NCI-H226 (cell line): ENCODE measurements around the gene RYR2.
"Not testable (repeated sequence)": the region's sequence is repeated elsewhere in the genome, so short reads cannot be mapped to it uniquely, and the experiment has no call there.

Experiments
- DNase-seq: peaks from one replicate; pipeline ENCODE4 v3.0.0-alpha.2; 2015

Gene RYR2

DNA sequence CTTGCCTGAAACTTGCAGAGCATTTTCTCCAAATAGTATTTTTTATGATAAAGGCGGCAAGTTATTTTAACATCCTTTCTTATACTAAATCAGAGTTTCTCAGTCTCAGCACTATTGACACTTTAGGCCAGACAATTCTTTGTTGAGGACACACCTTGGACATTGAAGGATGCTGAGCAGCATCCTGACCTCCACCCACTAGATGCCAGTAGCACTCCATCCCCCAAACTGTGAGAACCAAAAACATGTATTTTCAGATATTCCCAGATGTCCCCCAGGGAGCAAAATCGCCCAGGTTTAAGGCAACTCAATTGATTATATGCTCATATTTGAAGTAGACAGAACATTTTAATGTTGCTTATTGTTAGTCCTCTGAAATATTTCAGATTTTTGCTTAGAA lies 549.4 kb downstream of the RYR2 start:
- DNase-seq: no peak

DNA sequence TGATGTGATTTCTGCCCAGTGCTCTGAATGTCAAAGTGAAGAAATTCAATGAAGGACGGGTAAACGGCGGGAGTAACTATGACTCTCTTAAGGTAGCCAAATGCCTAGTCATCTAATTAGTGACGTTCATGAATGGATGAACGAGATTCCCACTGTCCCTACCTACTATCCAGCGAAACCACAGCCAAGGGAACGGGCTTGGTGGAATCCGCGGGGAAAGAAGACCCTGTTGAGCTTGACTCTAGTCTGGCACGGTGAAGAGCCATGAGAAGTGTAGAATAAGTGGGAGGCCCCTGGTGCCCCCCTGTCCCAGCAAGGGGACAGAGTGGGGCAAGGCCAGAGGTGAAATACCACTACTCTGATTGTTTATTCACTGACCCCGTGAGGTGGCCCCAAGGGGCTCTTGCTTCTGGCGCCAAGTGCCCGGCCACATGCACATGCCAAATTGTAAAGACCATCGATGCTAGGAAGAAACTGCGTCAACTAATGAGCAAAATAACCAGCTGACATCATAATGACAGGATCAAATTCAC lies 561.1 kb downstream of the RYR2 start:
- not testable (repeated sequence) for DNase-seq

DNA sequence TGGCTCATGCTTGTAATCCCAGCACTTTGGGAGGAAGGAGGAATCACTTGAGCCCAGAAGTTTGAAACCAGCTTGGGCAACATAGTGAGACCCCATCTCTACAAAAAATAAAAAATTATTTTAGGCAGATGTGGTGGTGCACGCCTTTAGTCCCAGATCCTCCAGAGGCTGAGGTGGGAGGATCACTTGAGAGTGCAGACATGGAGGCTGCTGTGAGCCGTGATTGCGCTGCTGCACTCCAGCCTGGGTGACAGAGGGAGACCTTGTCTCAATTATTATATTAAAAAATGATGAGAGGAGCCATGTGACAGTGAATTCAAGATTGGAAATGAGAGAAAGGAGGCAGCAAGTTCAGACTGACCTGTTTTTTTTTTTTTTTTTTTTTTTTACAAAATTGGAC lies 566.4 kb downstream of the RYR2 start:
- DNase-seq: no peak

DNA sequence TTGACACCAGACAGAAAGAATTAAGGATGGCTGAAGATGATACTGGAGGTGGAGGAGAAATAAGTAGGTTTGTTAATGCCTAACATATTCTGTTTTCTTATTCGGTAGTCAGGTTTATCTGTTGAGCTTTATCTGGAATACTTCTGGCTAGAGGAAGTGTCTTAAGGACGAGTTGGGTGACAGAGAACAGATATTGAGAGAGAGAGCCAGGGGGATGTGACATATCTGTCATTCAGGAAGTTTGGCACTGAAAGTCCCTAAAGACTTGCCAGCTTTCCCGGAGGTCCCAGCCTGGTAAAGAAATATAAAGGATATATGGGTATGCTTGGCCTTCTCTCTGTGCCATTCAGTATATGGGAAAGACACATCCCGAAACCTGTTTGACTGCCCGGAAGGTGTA lies 568.2 kb downstream of the RYR2 start:
- DNase-seq: no peak

DNA sequence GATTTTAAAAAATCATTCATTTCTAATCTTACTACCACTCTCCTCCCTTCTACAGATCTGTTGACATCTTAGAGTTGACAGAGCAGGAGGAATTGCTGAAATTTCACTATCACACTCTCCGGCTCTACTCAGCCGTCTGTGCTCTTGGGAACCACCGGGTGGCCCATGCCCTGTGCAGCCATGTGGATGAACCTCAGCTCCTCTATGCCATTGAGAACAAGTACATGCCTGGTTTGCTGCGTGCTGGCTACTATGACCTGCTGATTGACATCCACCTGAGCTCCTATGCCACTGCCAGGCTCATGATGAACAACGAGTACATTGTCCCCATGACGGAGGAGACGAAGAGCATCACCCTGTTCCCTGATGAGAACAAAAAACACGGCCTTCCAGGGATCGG lies 572.0 kb downstream of the RYR2 start:
- no peak for DNase-seq

DNA sequence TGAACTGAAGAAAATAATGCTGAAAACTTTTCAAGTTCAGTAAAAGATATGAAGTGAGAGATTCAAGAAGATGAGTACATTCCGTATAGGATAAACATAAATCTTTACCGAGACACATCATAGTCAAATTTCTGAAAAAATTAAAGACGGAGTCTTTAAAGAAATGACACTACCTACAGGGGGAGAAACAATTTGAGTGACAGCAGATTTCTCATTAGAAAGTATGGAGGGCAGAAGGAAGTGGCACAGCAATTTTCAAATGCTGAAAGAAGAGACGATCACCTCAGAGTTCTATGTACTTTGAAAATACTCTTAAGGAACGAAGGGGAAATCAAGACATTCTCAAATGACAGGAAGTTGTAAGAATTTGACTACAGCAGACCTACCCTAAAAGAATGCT lies 577.6 kb downstream of the RYR2 start:
- DNase-seq: no peak

DNA sequence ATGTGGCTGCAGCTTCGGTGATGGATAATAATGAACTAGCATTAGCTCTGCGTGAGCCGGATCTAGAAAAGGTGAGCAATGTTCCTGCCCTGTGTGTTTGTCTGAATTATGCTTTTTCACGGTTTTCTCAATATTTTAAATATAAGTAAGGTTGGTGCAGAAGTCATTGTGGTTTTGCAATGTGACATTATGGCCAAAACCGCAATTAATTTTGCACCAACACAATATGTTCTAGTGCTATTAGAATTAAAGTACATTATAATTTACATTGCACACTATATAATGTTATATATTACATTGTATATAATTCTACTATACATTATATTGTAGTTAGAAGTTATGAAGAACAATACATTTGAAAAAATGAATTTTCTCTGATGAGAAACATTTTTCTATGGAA lies 592.9 kb downstream of the RYR2 start:
- DNase-seq: no peak

DNA sequence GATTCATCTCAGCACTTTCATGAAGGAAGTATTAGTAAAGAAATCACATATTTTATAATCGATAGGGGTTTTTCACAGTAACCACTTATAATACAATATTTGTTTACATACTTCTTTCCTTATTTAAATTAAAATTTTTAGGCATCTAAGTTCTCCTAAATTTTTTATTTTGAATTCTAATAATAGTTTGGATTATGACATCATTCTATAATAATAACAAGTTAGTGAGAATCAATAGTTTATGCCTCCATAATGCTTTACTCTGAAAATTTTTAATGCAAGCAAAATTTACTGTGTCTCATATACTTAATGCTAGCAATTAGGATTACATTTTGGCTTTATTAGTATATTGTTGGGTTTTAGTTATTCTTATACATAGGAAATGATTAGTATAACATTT lies 596.6 kb downstream of the RYR2 start:
- DNase-seq: no peak

DNA sequence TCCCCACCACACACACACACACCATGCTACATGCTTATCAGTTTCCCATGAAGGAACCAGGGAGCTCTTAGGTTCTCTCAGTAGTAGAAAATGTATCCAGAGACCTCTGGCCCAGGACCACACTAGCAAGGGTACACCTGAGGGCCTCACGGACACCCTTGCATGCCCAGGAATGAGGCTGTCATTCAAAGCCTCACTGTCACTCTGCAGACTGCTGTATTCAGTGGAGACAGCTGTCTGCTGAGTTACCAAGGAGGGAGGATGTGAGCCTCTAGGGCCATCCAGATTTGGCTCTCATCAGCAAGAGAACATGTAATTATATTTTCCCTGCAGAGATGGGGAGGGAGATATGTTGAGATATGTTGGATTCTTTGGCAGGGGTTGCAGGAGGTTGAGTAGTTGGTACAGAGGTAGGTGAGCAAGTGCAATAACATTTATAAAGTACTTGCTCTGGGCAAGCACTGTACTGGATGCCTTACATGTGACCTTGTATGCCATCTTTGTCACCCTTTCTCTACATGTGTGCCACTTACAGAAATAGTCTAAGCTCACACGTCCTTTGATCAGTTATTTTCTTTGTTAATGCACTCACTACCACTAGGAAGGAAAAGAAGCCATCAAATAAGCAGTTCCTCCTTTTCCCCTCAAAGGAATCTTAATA lies 598.2 kb downstream of the RYR2 start:
- DNase-seq: no peak

DNA sequence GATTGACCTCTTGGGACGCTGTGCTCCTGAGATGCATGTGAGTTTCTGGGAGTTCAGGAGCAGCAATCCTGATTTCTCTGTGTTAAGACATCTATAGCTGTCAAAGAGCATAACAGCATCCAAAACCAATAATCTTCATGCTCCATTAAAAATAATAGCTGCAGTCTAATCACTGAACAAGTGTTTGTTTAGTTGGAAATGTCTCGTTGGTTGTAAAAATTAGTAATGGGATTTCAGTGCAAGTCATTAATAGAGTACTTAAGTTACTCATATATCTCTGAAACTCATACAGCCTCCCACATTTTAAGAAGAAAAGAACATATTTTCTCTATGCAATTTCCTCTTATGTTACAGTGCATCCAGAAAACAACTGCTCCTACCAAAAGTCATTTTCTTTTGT lies 599.0 kb downstream of the RYR2 start:
- no peak for DNase-seq

DNA sequence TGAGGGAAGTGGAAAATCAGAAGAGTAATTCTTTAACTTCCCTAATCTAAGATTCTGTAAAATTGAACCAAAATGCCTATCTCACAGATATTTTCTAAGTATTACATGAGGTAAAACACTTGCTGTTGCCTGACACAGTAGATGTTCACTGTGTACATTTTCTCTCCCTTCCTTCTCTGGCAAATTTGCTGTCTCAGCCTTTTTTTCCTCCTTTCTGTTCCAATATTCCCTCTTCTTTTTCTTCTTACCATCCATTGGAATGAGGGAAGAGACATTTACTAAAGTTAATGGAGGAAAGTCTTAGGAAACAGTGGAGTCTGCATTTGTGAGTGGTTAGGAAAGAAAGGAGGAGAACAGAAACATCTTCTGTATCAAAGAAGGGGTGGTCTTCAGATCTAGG lies 608.8 kb downstream of the RYR2 start:
- DNase-seq: no peak

DNA sequence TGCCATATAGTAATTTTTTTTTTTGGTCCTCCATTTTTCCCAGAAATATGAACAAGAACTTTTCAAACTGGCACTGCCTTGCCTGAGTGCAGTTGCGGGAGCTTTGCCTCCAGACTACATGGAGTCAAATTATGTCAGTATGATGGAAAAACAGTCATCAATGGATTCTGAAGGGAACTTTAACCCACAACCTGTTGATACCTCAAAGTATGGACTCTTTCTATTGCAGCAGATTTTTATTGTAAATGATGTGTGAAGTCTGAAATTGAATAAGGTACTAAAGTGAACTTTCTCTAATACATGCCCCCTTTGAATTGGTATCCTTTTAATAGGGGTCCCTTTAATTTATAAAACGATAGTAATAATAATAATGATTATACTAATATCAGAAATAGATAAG lies 613.8 kb downstream of the RYR2 start:
- no peak for DNase-seq

DNA sequence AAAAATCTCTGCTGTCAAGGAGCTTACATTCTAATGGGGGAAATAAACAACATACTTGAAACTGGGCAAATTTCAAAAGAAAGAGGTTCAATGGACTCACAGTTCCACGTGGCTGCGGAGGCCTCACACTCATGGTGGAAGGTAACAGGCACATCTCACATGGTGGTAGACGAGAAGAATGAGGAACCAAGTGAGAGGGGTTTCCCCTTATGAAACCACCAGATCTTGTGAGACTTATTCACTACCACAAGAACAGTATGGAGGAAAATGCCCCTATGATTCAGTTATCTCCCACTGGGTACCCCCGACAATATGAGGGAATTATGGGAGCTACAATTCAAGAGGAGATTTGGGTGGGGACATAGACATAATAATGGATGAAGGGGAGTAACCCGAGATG lies 622.4 kb downstream of the RYR2 start:
- DNase-seq: no peak

DNA sequence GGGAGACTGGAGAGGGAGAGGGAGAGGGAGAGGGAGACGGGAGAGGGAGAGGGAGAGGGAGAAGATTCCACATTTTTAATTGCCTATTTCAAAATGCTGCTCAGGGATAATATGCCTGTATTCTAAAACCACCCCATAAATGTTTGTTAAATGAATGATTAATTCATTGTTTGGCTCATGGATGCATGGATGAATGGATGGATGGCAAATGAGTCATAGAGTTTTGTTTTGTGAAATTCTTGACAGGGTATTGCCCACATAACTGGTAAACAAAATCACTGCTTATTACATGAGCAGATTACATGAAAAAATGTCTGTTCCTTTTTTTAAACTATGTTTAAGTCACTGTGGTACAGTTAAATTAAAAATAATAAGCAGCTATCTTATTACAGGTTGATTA lies 628.3 kb downstream of the RYR2 start:
- DNase-seq: no peak

DNA sequence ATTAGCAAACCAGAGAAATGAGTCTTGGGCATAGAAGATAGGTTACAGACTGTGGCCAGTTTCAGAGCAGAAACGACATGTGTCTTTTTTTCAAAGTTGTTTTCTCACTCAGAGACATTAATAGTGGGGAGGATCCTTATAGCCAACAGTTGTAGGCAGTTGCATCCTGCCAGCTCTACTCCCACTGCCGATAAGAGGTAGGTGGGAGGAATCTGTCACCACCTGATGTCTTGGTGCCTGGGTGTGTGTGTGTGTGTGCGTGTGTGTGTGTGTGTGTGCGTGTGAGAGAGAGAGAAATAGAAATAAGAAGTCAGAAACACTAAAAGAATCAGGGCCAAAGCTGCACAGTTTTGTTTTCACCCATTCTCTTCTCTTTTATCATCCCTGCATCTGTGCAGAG lies 629.3 kb downstream of the RYR2 start:
- DNase-seq: no peak

DNA sequence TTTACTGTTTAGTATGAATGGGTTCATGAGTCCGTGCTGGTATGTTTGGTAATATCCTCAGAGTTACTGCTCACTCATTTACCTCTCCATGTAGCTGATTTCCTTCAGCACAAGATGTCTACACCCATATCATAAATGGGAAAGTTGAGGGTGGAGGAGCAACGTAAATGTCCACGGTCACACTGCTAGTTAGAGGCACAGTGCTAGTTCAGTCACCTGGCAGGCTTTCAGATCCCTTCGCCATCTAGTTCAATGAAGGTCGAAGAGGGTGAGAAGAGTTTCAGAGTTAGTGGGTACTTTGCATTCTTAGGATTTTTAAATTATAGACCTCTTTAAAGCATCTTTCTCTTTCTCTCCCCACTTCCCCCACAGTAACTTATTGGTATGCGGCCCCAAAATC lies 630.0 kb downstream of the RYR2 start:
- no peak for DNase-seq

DNA sequence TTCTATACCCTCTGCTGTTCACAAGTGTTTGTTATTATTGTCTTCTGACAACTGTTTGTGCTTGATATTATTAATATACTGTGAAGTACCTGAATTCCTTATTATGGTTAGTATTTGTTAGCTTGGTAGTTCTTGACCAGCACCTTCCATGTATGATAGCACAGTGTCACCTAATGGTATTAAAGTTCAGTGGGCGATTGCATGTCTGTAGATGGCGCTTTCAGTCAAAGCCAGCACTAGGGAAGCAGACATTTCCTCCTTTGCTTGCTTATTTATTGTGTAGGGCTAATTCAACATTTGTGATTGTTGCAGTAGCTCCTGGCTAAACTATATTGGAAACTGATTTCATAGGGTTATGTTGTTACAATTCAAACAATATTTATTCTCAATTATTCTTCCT lies 630.8 kb downstream of the RYR2 start:
- DNase-seq: no peak

DNA sequence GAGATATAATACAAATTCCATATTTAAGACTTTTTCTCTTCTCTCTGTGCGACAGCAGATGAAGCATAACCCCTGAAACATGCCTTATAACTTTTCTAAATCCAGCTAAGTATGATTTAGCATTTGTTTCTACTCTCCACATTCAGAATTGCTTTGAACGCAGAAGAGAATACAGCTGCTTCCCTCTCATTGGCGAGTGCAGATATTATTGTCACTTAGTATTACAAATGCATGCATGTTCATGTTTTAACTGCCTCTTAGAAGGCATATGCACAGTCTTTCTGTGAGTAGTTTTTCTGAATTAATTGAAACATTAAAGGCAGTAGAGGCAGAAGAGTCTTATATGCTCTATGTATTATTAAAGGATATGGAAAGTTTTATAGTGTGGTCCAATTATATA lies 631.6 kb downstream of the RYR2 start:
- DNase-seq: no peak

DNA sequence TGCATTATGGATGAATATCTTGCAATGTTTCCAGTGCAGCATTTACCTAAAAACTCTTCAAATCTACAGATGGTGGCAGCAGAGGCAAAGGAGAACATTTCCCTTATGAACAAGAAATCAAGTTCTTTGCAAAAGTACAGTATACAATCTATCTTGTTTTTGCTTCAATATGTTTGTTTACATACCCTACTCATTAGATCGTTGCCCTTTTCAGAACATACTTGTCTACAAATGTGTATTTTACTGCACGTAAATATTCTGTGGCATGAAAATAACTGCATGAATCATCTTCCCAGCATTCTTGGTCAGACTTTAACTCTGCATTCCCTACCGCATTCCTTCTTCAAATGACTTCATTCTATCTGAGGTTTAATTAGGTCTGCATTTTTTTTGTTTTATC lies 636.0 kb downstream of the RYR2 start:
- DNase-seq: peak; percentile 49

DNA sequence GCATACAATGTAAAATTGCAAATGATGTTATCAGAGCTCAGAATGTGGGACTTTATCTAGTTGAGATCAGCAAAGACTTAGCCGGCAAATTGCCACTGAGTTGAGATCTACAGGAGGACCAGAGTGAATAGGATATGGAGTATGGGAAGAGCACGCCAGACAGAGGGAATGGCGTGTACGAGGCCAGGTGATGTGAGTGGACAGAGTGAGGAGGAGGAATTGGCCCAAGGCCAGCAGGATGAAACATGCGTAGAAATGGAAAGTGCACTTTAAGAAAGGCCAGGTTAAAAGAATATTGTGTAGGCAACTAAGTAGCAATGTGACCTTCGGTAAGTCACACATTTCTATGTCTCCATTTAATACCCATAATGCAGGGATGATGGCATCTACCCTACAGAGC lies 637.7 kb downstream of the RYR2 start:
- no peak for DNase-seq

DNA sequence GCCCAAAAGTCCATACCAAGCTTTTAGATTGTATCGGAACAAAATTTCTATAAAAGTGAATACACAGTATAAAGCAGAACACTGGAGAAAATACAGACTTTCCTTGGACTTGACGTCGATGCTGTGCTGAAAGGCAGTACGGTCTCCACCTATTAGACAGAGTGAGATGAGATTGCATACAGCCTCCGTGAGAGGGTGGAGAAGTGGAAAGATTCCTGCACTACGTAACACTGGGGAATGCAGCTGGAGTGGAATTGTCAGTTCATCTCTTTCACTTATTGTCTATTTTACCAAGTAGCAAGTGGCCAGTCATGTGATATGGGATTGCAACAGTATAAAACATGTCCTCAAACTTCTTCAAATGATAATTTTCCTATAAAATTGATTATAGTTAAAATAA lies 639.2 kb downstream of the RYR2 start:
- DNase-seq: no peak

DNA sequence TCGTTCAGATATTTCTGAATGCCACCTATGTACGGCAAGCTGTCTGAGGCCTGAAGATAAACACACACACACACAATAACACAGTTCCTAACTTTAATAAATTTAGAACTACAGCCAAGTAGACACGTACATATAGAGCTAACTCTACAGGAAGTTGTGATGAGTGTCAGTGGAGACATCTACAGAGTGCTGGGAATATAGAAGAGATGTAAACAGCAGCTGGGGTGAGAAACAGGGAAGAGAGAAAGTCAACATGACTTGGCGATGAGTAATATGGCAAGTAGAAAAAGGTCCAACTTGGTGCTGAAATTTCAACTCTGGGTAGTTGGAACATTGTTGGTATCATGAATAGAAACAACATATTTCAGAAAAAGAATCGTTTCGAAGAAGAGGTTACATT lies 642.3 kb downstream of the RYR2 start:
- DNase-seq: peak; percentile 44

DNA sequence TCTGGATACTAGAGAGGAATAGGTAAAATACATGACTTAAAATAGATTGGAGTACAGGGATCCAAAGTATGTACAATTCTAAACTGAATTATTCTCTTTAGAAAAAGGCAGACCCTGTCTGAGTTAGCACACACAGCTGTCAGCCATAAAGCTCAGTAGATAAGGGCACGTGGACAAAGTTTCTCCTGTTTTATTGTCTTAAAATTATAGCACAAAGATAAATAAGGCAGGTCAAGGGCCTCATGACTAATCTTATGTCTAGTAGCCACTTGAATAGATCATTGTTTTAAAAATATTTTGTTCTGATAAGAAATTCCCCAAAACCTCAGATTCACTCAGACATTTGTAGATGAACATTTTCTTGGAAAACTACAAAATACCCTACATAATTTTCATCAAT lies 643.6 kb downstream of the RYR2 start:
- DNase-seq: no peak

DNA sequence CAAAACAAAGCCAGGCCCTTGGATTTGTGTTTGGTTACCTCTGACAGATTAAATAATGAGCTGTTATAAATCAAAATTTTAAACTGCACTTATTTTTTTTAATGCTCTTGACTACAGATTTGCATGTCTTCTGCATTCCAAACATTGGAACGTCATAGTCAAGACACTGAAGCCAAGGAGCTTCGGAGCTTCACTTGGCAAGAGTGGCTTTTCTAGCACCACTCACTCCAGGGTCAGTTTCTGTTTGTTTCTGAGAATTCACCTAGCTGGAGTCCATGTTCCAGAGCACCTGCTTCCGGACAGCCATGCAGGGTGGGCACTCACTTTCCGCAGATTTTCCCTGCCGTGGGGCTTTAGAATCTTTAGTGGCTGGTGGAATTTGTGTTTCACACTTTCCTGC lies 645.8 kb downstream of the RYR2 start:
- no peak for DNase-seq

DNA sequence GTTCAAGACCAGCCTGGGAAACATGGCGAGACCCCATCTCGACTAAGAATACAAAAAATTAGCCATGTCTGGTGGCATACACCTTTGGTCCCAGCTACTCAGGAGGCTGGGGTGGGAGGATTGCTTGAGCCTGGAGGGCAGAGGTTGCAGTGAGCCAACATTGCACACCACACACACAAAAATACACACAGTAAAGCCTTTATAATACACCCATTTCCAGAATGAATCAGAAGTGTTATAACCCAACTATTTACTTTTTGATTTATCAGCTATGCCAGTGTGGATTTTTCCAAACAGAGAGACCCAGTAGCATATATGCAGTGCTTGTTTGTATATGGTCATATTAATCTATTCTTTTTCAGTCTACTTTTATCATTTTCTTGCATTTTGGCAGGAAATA lies 648.7 kb downstream of the RYR2 start:
- DNase-seq: no peak

DNA sequence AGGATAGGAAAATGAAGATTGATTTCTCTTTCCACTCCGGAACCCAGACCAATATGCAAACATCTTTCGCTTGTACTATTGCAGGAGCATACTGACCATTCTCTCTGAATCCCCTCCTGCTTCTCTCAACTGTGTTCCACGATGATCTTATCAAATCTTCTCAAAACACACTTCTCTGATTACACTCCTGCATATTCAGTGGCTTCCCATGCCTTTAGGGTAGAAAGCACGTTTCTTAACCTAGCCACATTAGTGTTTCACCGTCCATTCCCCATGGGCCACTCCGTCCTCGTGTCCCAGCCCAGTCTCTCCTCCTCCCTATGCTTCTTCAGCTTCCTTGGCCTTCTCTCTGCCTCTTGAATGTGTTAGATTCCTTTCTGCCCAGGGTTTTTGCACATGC lies 650.3 kb downstream of the RYR2 start:
- no peak for DNase-seq
